ENCODE data around the gene ADM5.

The ADM5 gene

DNA sequence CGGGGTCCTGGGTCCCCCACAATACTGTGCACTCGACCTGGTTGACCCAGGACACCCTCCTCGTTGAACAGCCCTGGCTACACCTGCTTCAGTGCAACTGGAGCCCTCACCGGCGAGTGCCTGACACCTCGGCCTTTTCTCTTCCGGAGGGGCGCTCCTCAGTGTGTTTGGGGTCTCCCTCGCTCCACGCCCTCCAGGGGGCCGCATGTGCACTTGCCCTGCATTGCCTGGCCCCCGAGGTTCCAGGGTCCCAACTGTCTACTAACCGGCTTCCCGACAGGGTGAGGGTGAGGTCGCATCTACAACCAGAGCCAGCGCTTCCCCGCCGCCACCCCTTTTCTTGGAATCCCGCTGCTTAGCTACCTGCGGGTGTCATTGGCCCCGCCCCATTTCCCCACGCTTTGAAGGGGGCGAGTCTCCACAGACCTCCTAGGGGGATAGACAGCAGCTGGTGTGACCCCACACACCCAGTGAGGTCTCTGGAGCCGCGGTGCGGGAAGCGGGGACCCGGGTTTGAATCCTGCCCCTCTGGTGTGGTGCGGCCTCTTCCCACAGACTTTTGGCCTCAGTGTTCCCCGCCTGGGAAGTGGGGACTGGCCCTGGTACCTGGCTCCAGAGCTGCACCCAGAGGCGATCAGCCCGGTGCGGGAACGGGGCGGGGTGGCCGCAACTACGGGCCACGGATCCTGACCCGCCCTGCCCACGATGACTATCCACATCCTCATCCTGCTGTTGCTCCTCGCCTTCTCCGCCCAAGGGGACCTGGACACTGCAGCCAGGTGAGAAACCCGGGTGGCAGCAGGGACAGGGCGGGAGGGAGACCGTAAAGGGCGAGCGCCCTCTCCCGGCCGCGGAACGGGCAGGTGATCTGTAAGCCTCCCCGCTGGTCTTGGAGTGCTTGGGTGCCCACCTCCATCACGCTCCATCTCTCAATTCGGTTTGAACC is at the start of gene ADM5:
Gene ADM5, plus strand, starts transcription at position 462 of the 946 bp plus-strand sequence. Its CDS starts 244 bp downstream, at position 706.
- peak; percentile 61 for DNase-seq

DNA sequence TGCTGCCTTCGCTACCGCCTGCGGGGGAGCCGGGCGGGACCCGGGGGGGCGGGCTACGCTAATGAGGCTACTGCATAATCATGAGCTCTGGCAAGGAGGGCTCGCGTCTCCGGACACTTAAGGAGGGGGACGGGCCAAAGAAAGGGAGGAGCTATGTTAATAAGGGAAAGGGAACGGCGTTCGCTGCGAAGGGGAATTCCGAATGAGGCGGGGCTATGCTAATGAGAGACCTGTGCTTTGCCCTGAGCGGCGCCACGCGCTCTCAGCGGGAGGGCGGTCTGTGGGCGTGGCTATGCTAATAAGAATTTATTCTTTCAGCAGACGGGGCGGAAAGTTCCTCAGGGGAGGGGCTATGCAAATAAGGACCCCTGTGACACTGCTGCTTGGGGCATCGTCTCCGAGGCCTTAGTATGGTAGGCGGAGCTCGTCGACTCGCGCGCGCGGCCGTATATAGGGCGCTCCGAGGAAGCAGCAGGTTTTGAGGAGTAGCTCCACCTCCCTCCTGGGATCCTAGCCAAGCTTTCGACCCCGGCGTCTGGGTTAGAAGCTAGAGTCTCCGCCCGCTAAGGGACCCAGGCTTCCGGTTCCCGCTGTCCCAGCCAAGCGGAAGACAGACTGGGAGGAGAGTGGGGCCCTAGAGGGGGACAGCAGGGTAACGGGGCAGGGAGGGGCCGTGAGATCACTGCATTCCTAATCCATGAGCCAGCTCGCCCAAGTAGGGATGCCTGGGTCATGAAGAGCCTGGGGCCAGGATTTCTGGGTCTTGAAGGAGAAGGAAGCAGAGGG is 49.1 kb upstream of the ADM5 start, which contains the start of gene RRAS:
Gene RRAS, minus strand, starts transcription at position 31 of the 786 bp plus-strand sequence. CDS start 45 bp downstream, outside the sequence.
- peak; percentile 100 for DNase-seq

DNA sequence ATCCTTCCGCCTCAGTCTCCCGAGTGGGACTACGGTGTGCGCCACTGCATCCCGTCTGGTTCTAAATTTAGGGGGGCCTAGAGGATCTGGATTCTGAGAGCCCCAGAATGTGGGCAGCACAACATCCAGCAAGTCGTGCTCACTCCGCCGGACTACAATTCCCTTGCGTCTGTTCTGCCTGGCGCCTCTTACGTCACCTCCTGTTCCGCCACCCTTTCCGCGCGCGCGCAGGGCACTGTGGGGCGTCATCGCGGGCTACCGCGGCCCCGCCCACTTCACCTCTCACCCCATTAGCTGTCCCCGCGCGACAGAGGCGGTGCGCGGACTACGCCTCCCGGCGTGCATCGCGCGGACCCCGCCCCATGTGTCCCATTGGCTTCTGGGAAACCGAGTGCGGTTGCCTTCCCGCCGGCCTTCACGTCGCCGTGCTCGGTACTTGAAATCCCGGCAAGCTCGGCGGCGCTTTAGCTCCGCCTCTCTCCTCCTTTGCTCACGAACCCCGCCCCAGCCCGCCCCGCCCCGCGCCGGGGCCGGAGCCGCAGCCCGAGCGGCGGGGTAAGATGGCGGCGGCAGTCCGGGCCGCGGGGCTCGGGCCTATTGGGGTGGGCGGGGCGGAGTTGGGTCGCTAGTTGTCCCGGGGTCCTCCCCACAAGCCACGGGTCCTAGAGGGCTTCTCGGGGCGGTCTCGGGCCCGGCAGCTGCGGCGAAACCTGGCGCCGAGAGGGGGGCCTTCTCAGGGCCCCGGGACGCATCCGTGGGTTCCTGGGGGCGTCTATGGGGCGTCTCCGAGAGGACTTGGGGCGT is 47.5 kb upstream of the ADM5 start, which contains the start of gene SCAF1:
Gene SCAF1, plus strand, starts transcription at position 522 of the 804 bp plus-strand sequence. CDS start 2,818 bp downstream, outside the sequence.
- DNase-seq, result peak; percentile 99

DNA sequence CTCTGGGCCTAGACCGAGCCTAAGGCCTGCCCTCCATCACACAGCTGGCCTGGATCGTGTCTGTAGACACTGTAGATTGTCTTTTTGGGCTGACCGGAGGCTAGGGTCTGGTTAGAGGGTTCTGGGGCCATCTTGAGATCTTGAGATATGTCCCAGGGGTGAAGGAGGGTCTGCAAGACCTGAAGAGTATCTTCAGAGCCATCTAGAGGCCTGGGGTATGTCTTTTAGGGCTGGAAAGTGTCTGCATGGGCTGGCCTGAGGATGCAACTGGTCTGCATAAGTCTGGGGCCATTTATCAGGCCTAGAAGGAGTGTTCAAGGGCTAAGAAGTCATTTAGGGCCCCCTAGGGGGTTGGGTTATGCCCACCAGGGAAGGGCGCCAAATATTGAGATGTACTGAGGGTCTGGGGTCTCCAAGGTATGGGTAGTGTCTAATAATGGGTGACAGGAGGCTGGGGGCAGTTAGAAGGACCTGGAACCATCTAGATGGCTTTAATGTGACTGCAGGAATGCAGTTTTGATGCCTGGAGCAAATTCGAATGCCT is 46.8 kb upstream of the ADM5 start:
- DNase-seq, result no peak

DNA sequence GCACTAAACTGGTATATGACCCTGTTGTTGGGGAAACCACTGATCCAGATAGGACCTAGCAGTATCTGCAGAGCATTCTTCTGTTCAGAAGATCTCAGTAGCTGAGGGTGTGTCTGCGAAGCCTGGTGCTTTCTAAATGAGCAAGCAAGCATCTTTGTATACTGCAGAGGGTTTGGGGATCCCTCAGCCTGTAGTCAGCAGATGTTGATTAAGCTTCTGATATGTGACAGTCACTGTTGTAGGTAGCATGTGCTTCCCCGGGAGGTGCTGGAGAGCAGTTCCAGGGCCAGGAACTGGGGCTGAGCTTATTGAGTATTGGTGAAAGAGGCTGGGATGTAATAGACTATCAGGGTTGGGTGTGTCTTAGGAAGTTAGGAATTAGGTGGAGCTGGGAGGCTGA is 45.9 kb upstream of the ADM5 start:
- DNase-seq, result peak; percentile 32

GRCh38 chr19:49645592-49645991 is 43.8 kb upstream of the ADM5 start:
- DNase-seq, result no peak

GRCh38 chr19:49645995-49646394 is 43.4 kb upstream of the ADM5 start:
- DNase-seq, result no peak

- no peak for DNase-seq
Observed at GRCh38 chr19:49646586-49646985, 42.8 kb upstream of the ADM5 start.

- no peak for DNase-seq
Observed at GRCh38 chr19:49651029-49651819, 38.2 kb upstream of the ADM5 start.

DNA sequence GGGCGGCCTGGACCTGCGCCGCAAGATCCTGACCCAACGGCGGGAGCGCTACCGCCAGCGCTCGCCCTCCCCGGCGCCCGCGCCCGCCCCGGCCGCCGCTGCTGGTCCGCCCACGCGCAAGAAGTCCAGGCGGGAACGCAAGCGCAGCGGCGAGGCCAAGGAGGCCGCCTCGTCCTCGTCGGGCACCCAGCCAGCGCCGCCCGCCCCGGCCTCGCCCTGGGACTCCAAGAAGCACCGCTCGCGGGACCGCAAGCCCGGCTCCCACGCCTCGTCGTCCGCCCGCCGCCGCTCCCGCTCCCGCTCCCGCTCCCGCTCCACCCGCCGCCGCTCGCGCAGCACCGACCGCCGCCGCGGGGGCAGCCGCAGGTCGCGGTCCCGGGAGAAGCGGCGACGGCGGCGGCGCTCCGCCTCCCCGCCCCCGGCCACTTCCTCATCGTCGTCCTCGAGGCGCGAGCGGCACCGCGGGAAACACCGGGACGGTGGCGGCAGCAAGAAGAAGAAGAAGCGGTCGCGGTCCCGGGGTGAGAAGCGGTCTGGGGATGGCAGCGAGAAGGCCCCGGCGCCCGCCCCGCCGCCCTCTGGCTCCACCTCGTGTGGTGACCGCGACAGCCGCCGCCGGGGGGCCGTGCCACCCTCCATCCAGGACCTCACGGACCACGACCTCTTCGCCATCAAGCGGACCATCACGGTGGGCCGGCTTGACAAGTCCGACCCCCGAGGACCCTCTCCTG is 37.4 kb upstream of the ADM5 start:
- no peak for DNase-seq

GRCh38 chr19:49652551-49653465 is 36.6 kb upstream of the ADM5 start:
- no peak for DNase-seq

- DNase-seq, result no peak
Observed at GRCh38 chr19:49653466-49653806, 36.0 kb upstream of the ADM5 start.

GRCh38 chr19:49654581-49654980 is 34.8 kb upstream of the ADM5 start:
- DNase-seq, result no peak

DNA sequence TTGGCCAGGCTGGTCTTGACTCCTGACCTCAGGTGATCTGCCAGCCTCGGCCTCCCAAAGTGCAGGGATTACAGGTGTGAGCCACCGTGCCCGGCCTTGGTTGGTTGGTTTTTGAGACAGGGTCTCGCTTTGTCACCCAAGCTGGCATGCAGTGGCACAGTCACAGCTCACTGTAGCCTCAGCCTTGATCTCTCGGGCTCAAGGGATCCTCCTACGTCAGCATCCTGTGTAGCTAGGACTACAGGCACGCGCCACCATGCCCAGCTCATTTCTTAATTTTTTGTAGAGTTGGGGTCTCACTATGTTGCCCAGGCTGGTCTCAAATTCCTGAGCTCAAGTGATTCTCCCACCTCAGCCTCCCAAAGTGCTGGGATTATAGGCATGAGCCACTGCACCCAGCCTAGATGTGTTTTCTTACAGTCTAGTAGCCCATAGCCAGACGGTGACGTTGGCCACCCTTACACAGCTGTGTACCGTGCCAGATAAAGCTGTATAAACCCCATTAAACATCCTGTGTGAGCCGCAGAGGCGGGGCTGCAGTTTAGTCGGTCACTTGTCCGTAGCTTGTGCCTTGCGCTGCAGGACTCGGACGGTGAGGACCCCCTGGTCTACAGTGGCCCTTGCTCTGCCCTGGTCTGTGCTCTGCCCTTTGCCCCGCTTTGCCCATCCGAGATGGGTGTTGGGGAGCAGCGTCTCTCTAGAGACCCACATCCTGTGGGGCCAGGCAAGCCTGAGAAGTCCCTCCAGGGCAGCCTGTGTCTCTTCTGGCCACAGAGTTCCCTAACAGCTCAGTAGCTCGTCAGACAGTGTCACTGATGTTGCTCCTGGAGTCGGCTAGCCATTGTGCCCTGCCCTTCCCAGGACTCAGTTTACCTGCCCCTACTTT is 33.6 kb upstream of the ADM5 start:
- no peak for DNase-seq

DNA sequence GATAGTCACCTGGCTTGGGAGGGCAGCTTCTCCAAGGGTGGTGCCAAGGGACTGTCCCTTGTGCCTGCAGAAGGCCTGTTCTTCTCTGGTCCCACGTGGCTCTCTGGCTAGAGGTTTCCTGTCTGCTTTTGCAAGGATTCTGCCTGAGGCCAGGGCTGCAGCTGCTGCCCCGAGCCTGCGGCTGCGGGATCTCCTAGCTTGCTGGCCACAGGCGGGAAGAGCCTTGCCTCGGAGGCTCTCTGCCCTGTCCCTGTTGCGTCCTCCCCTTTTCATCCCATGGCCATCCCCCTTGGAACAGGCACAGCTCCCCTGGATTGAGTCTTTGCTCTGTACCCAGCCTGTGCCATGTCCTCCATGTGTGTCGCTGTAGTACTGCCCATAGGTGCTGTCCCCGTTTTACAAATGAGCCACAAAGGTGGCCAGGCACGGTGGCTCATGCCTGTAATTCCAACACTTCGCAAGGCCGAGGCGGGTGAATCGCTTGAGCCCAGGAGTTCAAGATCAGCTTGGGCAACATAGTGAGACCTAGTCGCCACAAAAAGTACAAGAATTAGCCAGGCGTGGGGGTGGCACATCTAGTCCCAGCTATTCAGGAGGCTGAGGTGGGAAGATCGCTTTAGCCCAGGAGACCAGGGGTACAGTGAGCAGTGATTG is 32.8 kb upstream of the ADM5 start:
- no peak for DNase-seq

GRCh38 chr19:49657493-49658138 is 31.8 kb upstream of the ADM5 start:
- no peak for DNase-seq

DNA sequence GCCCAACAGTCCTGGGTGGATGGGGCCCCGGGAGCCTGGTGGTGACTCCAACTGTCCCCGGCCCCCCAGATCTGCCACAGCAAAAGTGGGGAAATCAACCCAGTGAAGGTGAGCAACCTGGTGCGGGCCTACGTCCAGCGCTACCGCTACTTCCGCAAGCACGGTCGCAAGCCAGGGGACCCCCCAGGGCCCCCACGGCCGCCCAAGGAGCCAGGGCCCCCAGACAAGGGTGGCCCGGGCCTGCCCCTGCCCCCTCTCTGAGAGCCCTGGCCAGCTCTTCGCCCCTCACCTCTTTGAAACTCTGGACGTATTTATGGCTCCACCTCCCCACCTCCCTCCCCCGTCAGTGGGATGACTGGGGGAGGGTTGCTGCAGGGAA is 31.3 kb upstream of the ADM5 start:
- no peak for DNase-seq
